ENCODE results near the gene LVRN.

LVRN gene

GRCh38 chr5:116075191-116075831, 113.0 kb downstream of the LVRN start:
- in situ Hi-C loops (cut with MboI; ENCODE audit: low sequenced_read_pairs, unreplicated experiment), result no loop called here
- no peak for DNase-seq (ENCODE audit: low spot score)
- no peak for TF ChIP-seq CTCF (IDR thresholded peaks at IDR 0.05; ENCODE audit: borderline replicate concordance, control extremely low read depth, extremely low read depth, insufficient read depth, missing control alignments)

- in situ Hi-C loops (cut with MboI; ENCODE audit: low sequenced_read_pairs, unreplicated experiment), result no loop called here
- TF ChIP-seq CTCF (IDR thresholded peaks at IDR 0.05; ENCODE audit: borderline replicate concordance, control extremely low read depth, extremely low read depth, insufficient read depth, missing control alignments), result no peak
- DNase-seq (ENCODE audit: low spot score), result peak; percentile 70
Measured at GRCh38 chr5:116076496-116076895, 114.2 kb downstream of the LVRN start.

Data from GM13976 (cell line).